Natural killer cell (primary cell): Measurements from ENCODE around the gene NDST1. TPM values are rescaled to one million over a fixed set of nuclear protein-coding genes. Genes with fewer than 3 reads are reported as not detected.

Experiments used
- ATAC-seq, 3 donors: fragments of 150-1000 bp in 2 of 3; fragments of 200-7000 bp in 1 of 3; cut with Tn5 transposase; 1 replicate in 1 of 3; 2 replicates in 2 of 3; pipeline ENCODE4 v1.10.0; 2021; ENCODE audit warnings: mild to moderate bottlenecking in 2 of 3, moderate library complexity in 2 of 3
- DNase-seq, 2 donors: peaks; one replicate each; pipeline versions ENCODE4 v3.0.0 to v3.0.0-alpha.2; 2013 to 2021; ENCODE audit warnings: mixed read lengths in 1 of 2
- H3K27ac ChIP-seq: one replicate; pipeline ENCODE4 v1.5.1; 2013; ENCODE audit warnings: mild to moderate bottlenecking, low read length
- H3K27me3 ChIP-seq: one replicate; pipeline ENCODE4 v1.6.1; 2013; ENCODE audit warnings: low read length; ENCODE audit not compliant: control insufficient read depth, insufficient read depth
- H3K36me3 ChIP-seq: one replicate; pipeline ENCODE4 v1.6.1; 2013; ENCODE audit warnings: low read length; ENCODE audit not compliant: control insufficient read depth, insufficient read depth
- H3K4me1 ChIP-seq: one replicate; pipeline ENCODE4 v1.6.1; 2013; ENCODE audit warnings: low read length; ENCODE audit not compliant: control insufficient read depth, insufficient read depth
- H3K4me3 ChIP-seq: one replicate; pipeline ENCODE4 v1.5.1; 2013; ENCODE audit warnings: low read length
- H3K9me3 ChIP-seq: one replicate; pipeline ENCODE4 v1.6.1; 2013; ENCODE audit warnings: low read length; ENCODE audit not compliant: control insufficient read depth, insufficient read depth
- H3K27ac Mint-ChIP-seq, 2 donors: one replicate each; pipeline ENCODE4 v1.8.0; 2022; ENCODE audit warnings: mild to moderate bottlenecking in 2 of 2, mixed read lengths in 2 of 2, moderate library complexity in 1 of 2
- H3K27me3 Mint-ChIP-seq, 2 donors: one replicate each; pipeline ENCODE4 v1.8.0; 2022; ENCODE audit warnings: low read depth in 2 of 2, mixed read lengths in 2 of 2
- H3K36me3 Mint-ChIP-seq: one replicate; pipeline ENCODE4 v1.8.0; 2022; ENCODE audit warnings: mixed read lengths
- H3K4me1 Mint-ChIP-seq, 2 donors: one replicate each; pipeline ENCODE4 v1.8.0; 2022; ENCODE audit warnings: mixed read lengths in 2 of 2
- H3K4me3 Mint-ChIP-seq: one replicate; pipeline ENCODE4 v1.8.0; 2022; ENCODE audit warnings: mild to moderate bottlenecking, moderate library complexity, mixed read lengths
- H3K9me3 Mint-ChIP-seq, 2 donors: one replicate each; pipeline ENCODE4 v1.8.0; 2022; ENCODE audit warnings: mixed read lengths in 2 of 2
- CTCF ChIP-seq: fragments of 200-600 bp; IDR thresholded peaks from one replicate; pipeline ENCODE4 v1.8.0; 2022; ENCODE audit warnings: antibody characterized with exemption
- WGBS: methylation state at CpG from one replicate; pipeline ENCODE4 v1.1.7; 2013; ENCODE audit warnings: missing lambda C conversion rate; ENCODE audit not compliant: insufficient coverage; 5-methylcytosine and 5-hydroxymethylcytosine counted together
- intact Hi-C: fragments of 100-400 bp; cut with micrococcal nuclease; formaldehyde crosslinking; loops from one replicate; pipeline ENCODE4 v1.14.2; 2022
- total RNA-seq, 4 donors: library from RNA; stranded (reverse); fragments of 120-200 nt in 1 of 4; gene quantifications; one replicate each; pipeline versions ENCODE4 v1.2.3 to v1.2.4, GENCODE V29; 2013 to 2022

Gene NDST1
- total RNA-seq, 3 donors from 2014 or later (not counting 1 experiment from before 2014, with no cell fraction given): 2.8 to 12.3 (median 4.3) TPM

- H3K4me1 Mint-ChIP-seq: no peaks in the 10 kb centered on the region
- WGBS: 93% methylated on average over 12 of the region's 12 CpGs
- no peaks in the 10 kb centered on the region for H3K9me3 Mint-ChIP-seq
- no peak overlapping the region for H3K4me3 Mint-ChIP-seq
- Histone ChIP-seq H3K9me3 (no peaks in the 10 kb centered on the region), H3K27me3 (no peaks in the 10 kb centered on the region), H3K36me3 (no peaks in the 10 kb centered on the region), H3K4me1 (no peaks in the 10 kb centered on the region), H3K4me3 (no peak overlapping the region), H3K27ac (no peak overlapping the region)
- peaks cover 0 to 3% of the 10 kb centered on the region in 2 donors for H3K27me3 Mint-ChIP-seq
- no peak overlapping the region for H3K27ac Mint-ChIP-seq
- ATAC-seq: no peak
- intact Hi-C loops: no loop called here
- no peak for TF ChIP-seq CTCF
- no peaks in the 10 kb centered on the region for H3K36me3 Mint-ChIP-seq
- DNase-seq: no peak
Measured at GRCh38 chr5:150510460-150511263, 2.7 kb downstream of the NDST1 start.

DNA sequence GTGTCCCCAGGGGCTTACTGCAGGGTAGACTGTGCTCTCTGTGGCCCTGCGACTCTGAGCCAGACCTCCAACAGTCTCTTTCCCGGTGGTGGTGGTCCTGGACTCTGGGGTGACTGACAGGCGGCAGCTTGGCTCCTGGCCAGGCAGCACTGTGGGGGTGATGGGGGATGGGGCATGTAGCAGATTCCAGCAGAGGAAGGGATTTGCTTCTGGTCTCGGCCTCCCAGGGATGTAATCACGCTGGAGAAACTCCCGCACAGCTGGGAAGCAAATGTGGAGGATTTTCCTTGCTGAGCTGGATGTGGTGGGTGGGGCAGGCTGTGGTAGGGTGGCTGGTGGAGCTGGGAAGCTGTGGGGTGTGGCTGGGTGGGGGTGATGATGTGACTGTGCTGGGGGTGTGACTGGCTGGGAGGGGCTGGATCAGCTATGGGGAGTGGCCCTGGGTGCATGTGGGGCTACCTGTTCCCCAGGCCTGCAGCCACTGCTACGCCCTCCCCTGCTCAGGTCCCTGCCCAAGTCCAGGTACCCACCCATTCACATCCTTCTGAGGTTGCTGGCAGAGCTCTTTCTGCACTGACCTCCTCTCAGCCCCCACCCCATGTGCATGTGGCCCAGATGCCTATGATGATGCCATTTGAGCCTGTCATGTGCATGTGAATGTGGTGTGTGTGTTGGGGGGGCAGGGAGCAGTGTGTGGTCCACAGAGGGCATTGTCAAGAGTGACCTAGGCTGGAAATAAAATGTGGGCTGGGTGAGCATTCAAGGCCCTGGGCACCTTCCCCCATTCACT is 3.8 kb downstream of the NDST1 start:
- H3K4me3 Mint-ChIP-seq: no peak overlapping the region
- TF ChIP-seq CTCF: no peak
- Histone ChIP-seq H3K27me3 (no peaks in the 10 kb centered on the region), H3K4me3 (no peak overlapping the region), H3K36me3 (no peaks in the 10 kb centered on the region), H3K9me3 (no peaks in the 10 kb centered on the region), H3K27ac (no peak overlapping the region), H3K4me1 (no peaks in the 10 kb centered on the region)
- intact Hi-C loops: no loop called here
- DNase-seq (no peak), ATAC-seq (no peak)
- no peak overlapping the region for H3K27ac Mint-ChIP-seq
- no peaks in the 10 kb centered on the region for H3K36me3 Mint-ChIP-seq
- no peaks in the 10 kb centered on the region for H3K9me3 Mint-ChIP-seq
- 84% methylated on average over 7 of the region's 7 CpGs for WGBS
- peaks cover 0 to 3% of the 10 kb centered on the region in 2 donors for H3K27me3 Mint-ChIP-seq
- H3K4me1 Mint-ChIP-seq: no peaks in the 10 kb centered on the region

DNA sequence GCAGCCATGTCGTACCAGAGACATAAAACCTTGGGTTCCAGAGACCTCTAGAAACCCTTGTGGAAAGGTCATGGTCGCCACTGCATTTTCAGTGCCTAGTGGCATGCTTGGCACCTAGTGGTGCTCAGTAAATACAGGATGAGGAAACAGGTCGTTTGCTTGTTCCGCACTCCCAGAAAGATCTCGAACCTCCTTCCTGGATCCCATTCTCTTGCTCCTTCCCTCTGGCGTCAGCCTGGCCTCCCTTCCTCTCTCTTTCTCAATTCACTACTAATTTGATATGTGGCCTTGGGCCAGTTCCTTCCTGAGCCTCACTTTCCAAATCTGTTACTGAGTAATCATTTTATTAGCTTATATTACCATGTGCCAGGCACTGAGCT is 4.4 kb downstream of the NDST1 start:
- 85% methylated on average over 6 of the region's 6 CpGs for WGBS

More for the DNA sequence above, 4.4 kb downstream of the NDST1 start:
- no peak for ATAC-seq
- DNase-seq: no peak
- no peaks in the 10 kb centered on the region for H3K27me3 ChIP-seq
- no peak overlapping the region for H3K4me3 Mint-ChIP-seq
- intact Hi-C loops: no loop called here
- H3K9me3 ChIP-seq: no peaks in the 10 kb centered on the region
- no peak overlapping the region for H3K27ac Mint-ChIP-seq
- H3K36me3 Mint-ChIP-seq: no peaks in the 10 kb centered on the region
- no peaks in the 10 kb centered on the region for H3K36me3 ChIP-seq
- H3K9me3 Mint-ChIP-seq: no peaks in the 10 kb centered on the region
- no peaks in the 10 kb centered on the region for H3K4me1 ChIP-seq
- no peak overlapping the region for H3K27ac ChIP-seq
- H3K27me3 Mint-ChIP-seq: peaks cover 0 to 3% of the 10 kb centered on the region in 2 donors
- H3K4me1 Mint-ChIP-seq: no peaks in the 10 kb centered on the region
- TF ChIP-seq CTCF: no peak
- H3K4me3 ChIP-seq: no peak overlapping the region
